IMR-90 (cell line): ENCODE results near the gene LSM7. TPM values are rescaled to one million over a fixed set of nuclear protein-coding genes. Genes with fewer than 3 reads are reported as not detected.

Experiments
- ATAC-seq: fragments of 200-7000 bp; cut with Tn5 transposase; 2 replicates; pipeline ENCODE4 v1.9.1; 2020; ENCODE audit warnings: low read depth, mild to moderate bottlenecking, moderate library complexity
- BruUV-seq: library from RNA; stranded (reverse); fragments of 400-500 nt; replicated peaks from 2 replicates; lab custom pipeline; 2021; lab: Mats Ljungman, UMichigan
- CTCF ChIA-PET: fragments of 300-600 bp; formaldehyde crosslinking; extraction: SDS; loops from one replicate; lab custom pipeline; 2021; ENCODE audit warnings: antibody characterized with exemption; lab: Yijun Ruan, JAX
- POLR2A ChIA-PET: fragments of 300-600 bp; sonication (Branson Sonifier 250); formaldehyde crosslinking; loops from one replicate; lab custom pipeline; 2022; ENCODE audit warnings: antibody characterized with exemption; ENCODE audit not compliant: unreplicated experiment; lab: Charles Lee
- DNase-seq: peaks from one replicate; pipeline ENCODE4 v3.0.0; 2013
- H2AFZ ChIP-seq: replicated peaks from 2 replicates; pipeline ENCODE3; 2013; ENCODE audit warnings: low read length, mild to moderate bottlenecking; ENCODE audit not compliant: poor library complexity
- H2AK5ac ChIP-seq: 2 replicates; pipeline ENCODE4 v1.6.1; 2013; ENCODE audit warnings: low read depth, low read length, inconsistent platforms
- H2AK9ac ChIP-seq: replicated peaks from 2 replicates; pipeline ENCODE3; 2013; ENCODE audit warnings: mild to moderate bottlenecking, low read depth, low read length, moderate library complexity; ENCODE audit not compliant: poor library complexity
- H2BK120ac ChIP-seq: 2 replicates; pipeline ENCODE4 v1.6.1; 2013; ENCODE audit warnings: low read depth, low read length, inconsistent platforms
- H2BK15ac ChIP-seq: 3 replicates; pipeline ENCODE4 v1.6.1; 2013; ENCODE audit warnings: low read depth, low read length, inconsistent platforms
- H2BK20ac ChIP-seq: 2 replicates; pipeline ENCODE4 v1.6.1; 2013; ENCODE audit warnings: low read depth, mild to moderate bottlenecking, inconsistent platforms, low read length, moderate library complexity
- H2BK5ac ChIP-seq: 2 replicates; pipeline ENCODE4 v1.6.1; 2013; ENCODE audit warnings: mild to moderate bottlenecking, low read depth, low read length, inconsistent platforms; ENCODE audit not compliant: poor library complexity, severe bottlenecking
- H3K14ac ChIP-seq: replicated peaks from 2 replicates; pipeline ENCODE4 v1.6.1; 2013; ENCODE audit warnings: low read depth, low read length, inconsistent platforms
- H3K18ac ChIP-seq: 2 replicates; pipeline ENCODE4 v1.6.1; 2013; ENCODE audit warnings: low read depth, low read length, control low read depth
- H3K23ac ChIP-seq: 2 replicates; pipeline ENCODE4 v1.6.1; 2013; ENCODE audit warnings: low read depth, low read length, inconsistent platforms
- H3K27ac ChIP-seq: 2 replicates; pipeline ENCODE4 v1.5.1; 2013; ENCODE audit warnings: mild to moderate bottlenecking, control low read depth, low read length; ENCODE audit not compliant: insufficient read depth
- H3K27me3 ChIP-seq: 2 replicates; pipeline ENCODE4 v1.6.1; 2013; ENCODE audit warnings: low read length; ENCODE audit not compliant: control insufficient read depth, insufficient read depth
- H3K36me3 ChIP-seq: 2 replicates; pipeline ENCODE4 v1.6.1; 2013; ENCODE audit warnings: low read length, mixed read lengths; ENCODE audit not compliant: control insufficient read depth, insufficient read depth
- H3K4ac ChIP-seq: 2 replicates; pipeline ENCODE4 v1.6.1; 2013; ENCODE audit warnings: low read depth, low read length, inconsistent platforms
- H3K4me1 ChIP-seq: 2 replicates; pipeline ENCODE4 v1.6.1; 2013; ENCODE audit warnings: low read length, mixed read lengths; ENCODE audit not compliant: control insufficient read depth, insufficient read depth
- H3K4me2 ChIP-seq: 2 replicates; pipeline ENCODE4 v1.6.1; 2013; ENCODE audit warnings: low read depth, mild to moderate bottlenecking, control low read depth, low read length, moderate library complexity
- H3K4me3 ChIP-seq: 2 replicates; pipeline ENCODE4 v1.5.1; 2013; ENCODE audit warnings: low read depth, mild to moderate bottlenecking, control low read depth, low read length, moderate library complexity; ENCODE audit not compliant: insufficient read depth
- H3K56ac ChIP-seq: 2 replicates; pipeline ENCODE4 v1.6.1; 2013; ENCODE audit warnings: low read length, inconsistent platforms; ENCODE audit not compliant: insufficient read depth; ENCODE audit errors: extremely low read depth
- H3K79me1 ChIP-seq, 2 experiments: 2 replicates each; pipeline ENCODE4 v1.6.1; 2013; ENCODE audit warnings: low read length in 2 of 2, inconsistent platforms in 1 of 2, low read depth in 1 of 2
- H3K9ac ChIP-seq: 2 replicates; pipeline ENCODE4 v1.6.1; 2013; ENCODE audit warnings: low read depth, low read length, control low read depth
- H3K9me1 ChIP-seq: 2 replicates; pipeline ENCODE4 v1.6.1; 2013; ENCODE audit warnings: low read length, inconsistent platforms; ENCODE audit not compliant: insufficient read depth
- H3K9me3 ChIP-seq: 2 replicates; pipeline ENCODE4 v1.6.1; 2013; ENCODE audit warnings: low read length; ENCODE audit not compliant: control insufficient read depth, insufficient read depth
- H4K20me1 ChIP-seq: 2 replicates; pipeline ENCODE4 v1.6.1; 2013; ENCODE audit warnings: low read length, inconsistent platforms; ENCODE audit not compliant: insufficient read depth
- H4K5ac ChIP-seq: 2 replicates; pipeline ENCODE4 v1.6.1; 2013; ENCODE audit warnings: mild to moderate bottlenecking, low read depth, low read length, control low read depth
- H4K8ac ChIP-seq, 2 experiments: 2 replicates each; pipeline ENCODE4 v1.6.1; 2013; ENCODE audit warnings: low read depth in 2 of 2, low read length in 2 of 2, control low read depth in 1 of 2, inconsistent platforms in 1 of 2
- H4K91ac ChIP-seq: 2 replicates; pipeline ENCODE4 v1.6.1; 2013; ENCODE audit warnings: low read depth, low read length, inconsistent platforms; ENCODE audit not compliant: insufficient read depth
- BHLHE40 ChIP-seq: fragments of 150-350 bp; IDR thresholded peaks from 2 replicates; pipeline ENCODE4 v1.6.1; 2016; ENCODE audit warnings: mild to moderate bottlenecking, low read depth, low read length
- CHD1 ChIP-seq: IDR thresholded peaks from 2 replicates; pipeline ENCODE4 v1.6.1; 2012; ENCODE audit warnings: low read depth, low read length, improper control_type of control experiment
- FOS ChIP-seq: fragments of 150-350 bp; IDR thresholded peaks from 2 replicates; pipeline ENCODE4 v1.6.1; 2016; ENCODE audit warnings: low read depth, low read length
- MAFK ChIP-seq: IDR thresholded peaks from 2 replicates; pipeline ENCODE4 v1.6.1; 2012; ENCODE audit warnings: low read depth, low read length, improper control_type of control experiment
- MAZ ChIP-seq: IDR thresholded peaks from 2 replicates; pipeline ENCODE4 v1.6.1; 2012; ENCODE audit warnings: low read depth, mild to moderate bottlenecking, low read length, improper control_type of control experiment, moderate library complexity, borderline replicate concordance
- NFE2L2 ChIP-seq: fragments of 150-350 bp; IDR thresholded peaks from 2 replicates; pipeline ENCODE4 v1.6.1; 2016; ENCODE audit warnings: low read depth, mild to moderate bottlenecking, low read length
- POLR2A ChIP-seq: IDR thresholded peaks from 2 replicates; pipeline ENCODE4 v1.6.1; 2012; ENCODE audit warnings: mild to moderate bottlenecking, low read depth, low read length
- RAD21 ChIP-seq: IDR thresholded peaks from 2 replicates; pipeline ENCODE4 v1.6.1; 2012; ENCODE audit warnings: low read length, improper control_type of control experiment
- RCOR1 ChIP-seq: IDR thresholded peaks from 2 replicates; pipeline ENCODE4 v1.6.1; 2012; ENCODE audit warnings: mild to moderate bottlenecking, low read length, improper control_type of control experiment; ENCODE audit not compliant: insufficient replicate concordance
- RFX5 ChIP-seq: IDR thresholded peaks from 2 replicates; pipeline ENCODE4 v1.8.0; 2012; ENCODE audit warnings: low read depth, mild to moderate bottlenecking, low read length, moderate library complexity
- SMC3 ChIP-seq: fragments of 150-350 bp; IDR thresholded peaks from 2 replicates; pipeline ENCODE4 v1.6.1; 2016; ENCODE audit warnings: low read depth, mild to moderate bottlenecking, antibody characterized with exemption, low read length, moderate library complexity
- USF2 ChIP-seq: fragments of 150-350 bp; IDR thresholded peaks from 2 replicates; pipeline ENCODE4 v1.6.1; 2017; ENCODE audit warnings: mild to moderate bottlenecking, antibody characterized with exemption, low read length, low read depth
- WGBS, 2 experiments: methylation state at CpG; one replicate each; pipeline versions ENCODE4 v1.1.5 to v1.1.7; 2013; ENCODE audit warnings: missing lambda C conversion rate in 2 of 2; ENCODE audit not compliant: insufficient read length in 1 of 2; ENCODE audit errors: extremely low coverage in 2 of 2; 5-methylcytosine and 5-hydroxymethylcytosine counted together
- dilution Hi-C: fragments of 300-500 bp; cut with HindIII; formaldehyde crosslinking; loops from one replicate; pipeline ENCODE4 v1.14.3; 2018; ENCODE audit warnings: low sequenced_read_pairs; ENCODE audit not compliant: unreplicated experiment
- in situ Hi-C: fragments of 300-500 bp; cut with MboI; formaldehyde crosslinking; loops from 3 replicates; pipeline ENCODE4 v1.14.3; 2019; ENCODE audit warnings: low sequenced_read_pairs, inconsistent platforms, mixed read lengths
- intact Hi-C: fragments of 100-400 bp; cut with micrococcal nuclease; formaldehyde crosslinking; loops from 2 replicates; pipeline ENCODE4 v1.10.0; 2022
- polyA plus RNA-seq, 3 experiments: library from polyadenylated mRNA; depleted of rRNA; stranded (reverse); fragments of >200 nt; gene quantifications; 2 replicates each; pipeline ENCODE4 v1.2.3, GENCODE V29; 2012; ENCODE audit warnings: low replicate concordance in 1 of 3
- total RNA-seq: library from RNA; depleted of rRNA; stranded (reverse); fragments of >200 nt; gene quantifications from 2 replicates; pipeline ENCODE4 v1.2.3, GENCODE V29; 2012

Gene LSM7
- total and polyA plus RNA-seq, 2 of the 4 experiments (the other 2 are of a cell fraction), result 145 to 708 TPM

DNA sequence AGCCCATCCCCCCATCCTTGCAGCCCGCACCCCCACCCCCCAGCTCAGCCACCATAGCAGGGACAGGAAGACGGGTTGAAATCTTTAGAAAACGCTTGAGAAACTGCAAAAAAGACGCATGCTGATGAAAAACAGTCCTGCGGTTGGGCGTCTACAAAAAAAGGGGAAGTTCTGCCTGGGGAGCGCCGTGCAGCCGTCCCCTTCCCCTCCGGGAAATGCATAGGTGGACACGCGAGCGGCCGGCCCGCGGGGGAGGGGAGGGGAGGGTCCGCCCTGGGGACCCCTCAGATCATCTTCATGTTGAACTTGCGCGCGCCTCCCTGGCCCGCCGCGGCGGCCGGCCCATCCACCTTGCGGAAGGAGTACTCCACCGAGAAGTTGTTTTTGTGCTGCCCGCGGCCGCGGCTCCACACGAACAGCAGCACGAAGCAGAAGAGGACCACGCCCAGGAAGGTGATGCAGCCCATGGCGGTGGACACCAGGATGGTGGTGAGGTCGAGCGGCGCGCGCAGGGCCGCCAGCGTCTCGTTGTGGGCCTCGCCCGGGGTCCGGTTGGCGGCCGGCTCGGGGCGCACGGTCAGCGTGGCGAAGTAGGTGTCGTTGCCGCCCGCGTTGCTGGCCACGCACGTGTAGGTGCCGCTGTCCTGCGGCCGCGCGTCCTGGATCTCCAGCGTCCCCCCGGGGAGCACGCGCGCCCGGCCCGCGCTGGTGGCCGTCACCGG is 38.5 kb downstream of the LSM7 start:
- H3K14ac ChIP-seq, result no peak overlapping the region
- no peak overlapping the region for H2BK15ac ChIP-seq
- DNase-seq (no peak), ATAC-seq (no peak)
- H2BK5ac ChIP-seq, result no peak overlapping the region
- H3K9me1 ChIP-seq, result no peaks in the 10 kb centered on the region
- H2AFZ ChIP-seq, result peak overlapping the region; percentile 63
- H4K91ac ChIP-seq, result no peak overlapping the region
- peaks cover 5% of the 10 kb centered on the region for H3K4me1 ChIP-seq
- no peaks in the 10 kb centered on the region for H3K79me1 ChIP-seq
- POLR2A ChIA-PET, result interaction anchor here (0.6 kb wide), 1 partner anchor 138 kb away, joined by 5 read pairs; no protein-coding TSS in a partner anchor
- no peak for TF ChIP-seq MAFK
- no peak for TF ChIP-seq CHD1
- TF ChIP-seq RAD21, result no peak
- TF ChIP-seq MAZ, result no peak
- no peak for TF ChIP-seq FOS
- TF ChIP-seq NFE2L2, result no peak
- TF ChIP-seq USF2, result no peak
- no peak for TF ChIP-seq SMC3
- TF ChIP-seq RCOR1, result no peak
- TF ChIP-seq RFX5, result no peak
- no peak for TF ChIP-seq BHLHE40
- TF ChIP-seq POLR2A, result no peak
- H3K18ac ChIP-seq, result no peak overlapping the region
- no peaks in the 10 kb centered on the region for H3K36me3 ChIP-seq
- H3K56ac ChIP-seq, result no peak overlapping the region
- H3K4me2 ChIP-seq, result peak overlapping the region; percentile 70
- no peak overlapping the region for H4K8ac ChIP-seq
- H3K9ac ChIP-seq, result no peak overlapping the region
- no peak overlapping the region for H2BK120ac ChIP-seq
- peaks cover 68% of the 10 kb centered on the region for H3K27me3 ChIP-seq
- no peaks in the 10 kb centered on the region for H3K9me3 ChIP-seq
- H2BK20ac ChIP-seq, result no peak overlapping the region
- no peak overlapping the region for H2AK9ac ChIP-seq
- no peak overlapping the region; the same call in 1 of the 2 replicates for H2AK5ac ChIP-seq
- in situ Hi-C loops (no loop called here), intact Hi-C loops (no loop called here), dilution Hi-C loops (no loop called here)
- BruUV-seq, result no TSS peak
- no peak overlapping the region for H3K23ac ChIP-seq
- H4K5ac ChIP-seq, result no peak overlapping the region
- CTCF ChIA-PET, result no interaction called here
- H3K4me3 ChIP-seq, result no peak overlapping the region
- H4K20me1 ChIP-seq, result peaks cover 26% of the 10 kb centered on the region
- no peak overlapping the region for H3K27ac ChIP-seq
- 3% methylated on average over 31 of the region's 74 CpGs; no CpG with 5 or more reads in 1 of the 2 experiments for WGBS, 2 experiments
- H3K4ac ChIP-seq, result no peak overlapping the region
